ENCODE data around the gene PHRF1.

- no peak for TF ChIP-seq CTCF (IDR thresholded peaks at IDR 0.05)
- no peak for TF ChIP-seq POLR2A (IDR thresholded peaks at IDR 0.05)
These were observed 29.2 kb downstream of the PHRF1 start for GRCh38 chr11:605286-606129.

Measured in ovary (tissue), 3 donors.